GM18505 (cell line): ENCODE data around the gene NIT1.

Experiments
- ATAC-seq: cut with Tn5 transposase; IDR thresholded peaks from one replicate; pipeline ENCODE4 v1.9.1; 2021; ENCODE audit not compliant: unreplicated experiment
- POLR2A ChIP-seq: IDR thresholded peaks from 4 replicates; pipeline ENCODE4 v1.6.1; 2011; ENCODE audit warnings: borderline replicate concordance; ENCODE audit not compliant: insufficient read depth, insufficient read length; ENCODE audit errors: extremely low read depth

Gene NIT1

GRCh38 chr1:161090617-161091016 is 27.3 kb upstream of the NIT1 start:
- no peak for TF ChIP-seq POLR2A
- ATAC-seq, result no peak

- no peak for TF ChIP-seq POLR2A
Measured at GRCh38 chr1:161091093-161091492, 26.8 kb upstream of the NIT1 start.

GRCh38 chr1:161091796-161092507 is 26.0 kb upstream of the NIT1 start:
- TF ChIP-seq POLR2A, result no peak
- ATAC-seq, result no peak

More at GRCh38 chr1:161091093-161091492, 26.8 kb upstream of the NIT1 start:
- ATAC-seq, result no peak

- no peak for ATAC-seq
- no peak for TF ChIP-seq POLR2A
Measured at GRCh38 chr1:161092621-161093028, 25.3 kb upstream of the NIT1 start.

- no peak for ATAC-seq
Measured at GRCh38 chr1:161094481-161094880, 23.4 kb upstream of the NIT1 start.

GRCh38 chr1:161095230-161095629 is 22.7 kb upstream of the NIT1 start:
- no peak for ATAC-seq
- TF ChIP-seq POLR2A, result no peak

More at GRCh38 chr1:161094481-161094880, 23.4 kb upstream of the NIT1 start:
- no peak for TF ChIP-seq POLR2A

- TF ChIP-seq POLR2A, result no peak
- ATAC-seq, result peak; percentile 37
Measured at GRCh38 chr1:161096015-161096414, 21.9 kb upstream of the NIT1 start.

GRCh38 chr1:161096530-161096929 is 21.4 kb upstream of the NIT1 start:
- no peak for TF ChIP-seq POLR2A
- no peak for ATAC-seq

- ATAC-seq, result peak; percentile 57
- TF ChIP-seq POLR2A, result no peak
Measured at GRCh38 chr1:161098210-161099068, 19.5 kb upstream of the NIT1 start, which contains the start of gene KLHDC9. Gene KLHDC9, plus strand, starts transcription at chr1:161098361. Its CDS starts 175 bp downstream, at chr1:161098536.

- no peak for TF ChIP-seq POLR2A
- ATAC-seq, result no peak
Measured at GRCh38 chr1:161099090-161099802, 18.7 kb upstream of the NIT1 start.

- ATAC-seq, result no peak
- no peak for TF ChIP-seq POLR2A
Measured at GRCh38 chr1:161100556-161100955, 17.3 kb upstream of the NIT1 start.

GRCh38 chr1:161106431-161106830 is 11.5 kb upstream of the NIT1 start:
- ATAC-seq, result no peak
- TF ChIP-seq POLR2A, result no peak

GRCh38 chr1:161111117-161111516 is 6.8 kb upstream of the NIT1 start:
- no peak for TF ChIP-seq POLR2A
- ATAC-seq, result no peak

- TF ChIP-seq POLR2A, result no peak
- no peak for ATAC-seq
Measured at GRCh38 chr1:161111527-161111926, 6.4 kb upstream of the NIT1 start.

- no peak for TF ChIP-seq POLR2A
- ATAC-seq, result no peak
Measured at GRCh38 chr1:161113915-161114314, 4.0 kb upstream of the NIT1 start.
